ENCODE results near the gene ZNF827. TPM values are rescaled to one million over a fixed set of nuclear protein-coding genes. Genes with fewer than 3 reads are reported as not detected.

Gene ZNF827
- total and polyA plus RNA-seq, 4 experiments from 2014 or later, result 1.4 to 27.3 (median 14.0) TPM

DNA sequence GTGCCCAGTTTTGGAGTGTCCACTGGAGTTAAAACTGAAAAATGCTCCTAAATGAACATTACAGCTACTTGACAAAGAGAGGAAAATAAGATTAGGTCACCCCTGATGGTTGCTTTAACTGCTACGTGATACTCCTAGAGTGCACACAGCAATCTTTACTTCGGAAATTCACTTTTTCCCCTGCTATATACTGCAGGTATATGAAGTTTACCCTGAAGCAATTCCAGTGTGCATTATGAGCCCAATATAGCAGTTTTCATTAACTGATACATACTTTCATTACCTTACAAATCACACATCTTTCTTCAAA is 773 bp upstream of the ZNF827 start:
- Histone ChIP-seq H3K27me3 (ENCODE audit: insufficient read depth, low read length) (no peaks in the 10 kb centered on the region), H3K4me1 (ENCODE audit: insufficient read depth, low read length) (peaks cover 15% of the 10 kb centered on the region), H3K27ac (ENCODE audit: low read depth, low read length) (no peak overlapping the region), H3K9me3 (ENCODE audit: control insufficient read depth in 1 of 2, low read length in 2 of 2) (no peaks in the 10 kb centered on the region), H3K36me3 (ENCODE audit: insufficient read depth, low read length) (no peaks in the 10 kb centered on the region), H3K4me3 (ENCODE audit: low read length in 2 of 2) (no peak overlapping the region)
- ChIA-PET CTCF (ENCODE audit: partially characterized antibody) (interaction anchor here (1.2 kb wide), 1 partner anchor 17 kb away, joined by 9 read pairs; no protein-coding TSS in a partner anchor), POLR2A (ENCODE audit: partially characterized antibody) (interaction anchor here (1.1 kb wide), 1 partner anchor 320 kb away, joined by 5 read pairs; the partner anchor contains the start of gene MMAA)
- H3K27ac Mint-ChIP-seq, result peak overlapping the region in 5 of 7 donors; percentile 11 to 97 (median 94)
- intact Hi-C loops (cut with micrococcal nuclease), result loop anchor here (2.0 to 5.0 kb wide), 7 partner anchors 52 to 1793 kb away; partner anchors contain the start of genes ARHGAP10, SLC10A7 and TMEM184C
- H3K4me3 Mint-ChIP-seq, result peak overlapping the region; percentile 91 to 98 (median 95)
- peaks cover 0 to 13% of the 10 kb centered on the region in 2 donors for H3K36me3 Mint-ChIP-seq
- peaks cover 15 to 36% (median 22%) of the 10 kb centered on the region in 4 donors for H3K4me1 Mint-ChIP-seq
- peaks cover 3 to 5% of the 10 kb centered on the region in 2 donors for H3K27me3 Mint-ChIP-seq
- peaks cover 0 to 11% (median 0%) of the 10 kb centered on the region in 8 donors for H3K9me3 Mint-ChIP-seq
- peak in 1 of 5 donors; percentile 2 for DNase-seq

DNA sequence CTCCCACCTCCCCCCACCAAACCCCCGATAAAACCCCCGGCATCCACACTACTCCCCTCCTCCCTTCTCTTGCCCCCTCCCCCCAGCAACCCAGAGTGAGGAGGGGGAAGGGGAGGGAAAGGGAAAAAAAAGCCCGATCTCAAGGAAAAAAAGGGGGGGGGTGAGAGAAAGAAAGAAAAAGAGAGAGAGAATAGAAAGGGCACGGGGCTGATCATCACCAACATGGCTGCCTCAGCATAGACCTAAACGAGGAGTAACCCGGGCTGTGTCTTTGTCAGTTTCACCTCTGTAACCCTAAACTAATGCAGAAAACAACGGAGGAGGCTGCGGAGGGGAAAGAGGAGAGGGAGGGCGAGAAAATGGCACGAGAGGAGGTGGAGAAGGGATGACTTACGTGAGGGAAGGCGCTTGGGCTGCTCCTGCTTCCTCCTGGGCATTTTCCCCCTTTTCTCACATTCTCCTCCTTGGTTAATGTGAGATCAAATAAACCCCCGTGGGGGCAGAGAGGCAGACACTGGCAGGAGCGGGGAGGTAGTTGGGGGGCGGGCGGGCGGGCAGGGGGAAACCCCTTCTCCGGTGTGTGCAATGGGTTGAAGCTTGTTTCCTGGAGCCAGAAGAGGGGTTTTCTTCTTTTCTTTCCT is 532 bp downstream of the ZNF827 start:
- peaks cover 0 to 13% of the 10 kb centered on the region in 2 donors for H3K36me3 Mint-ChIP-seq
- Histone ChIP-seq H3K27me3 (ENCODE audit: insufficient read depth, low read length) (no peaks in the 10 kb centered on the region), H3K4me1 (ENCODE audit: insufficient read depth, low read length) (peaks cover 15% of the 10 kb centered on the region), H3K27ac (ENCODE audit: low read depth, low read length) (peak overlapping the region; percentile 66), H3K36me3 (ENCODE audit: insufficient read depth, low read length) (no peaks in the 10 kb centered on the region), H3K9me3 (ENCODE audit: control insufficient read depth in 1 of 2, low read length in 2 of 2) (no peaks in the 10 kb centered on the region), H3K4me3 (ENCODE audit: low read length in 2 of 2) (peak overlapping the region; percentile 43 to 69)
- DNase-seq, result peak; percentile 60 to 71 (median 63)
- ChIA-PET POLR2A (ENCODE audit: partially characterized antibody) (interaction anchor here (0.6 to 1.1 kb wide), 2 partner anchors 227 to 319 kb away, joined by 3 to 5 read pairs; partner anchors contain the start of gene MMAA), CTCF (ENCODE audit: partially characterized antibody) (interaction anchor here (1.2 kb wide), 1 partner anchor 18 kb away, joined by 9 read pairs; no protein-coding TSS in a partner anchor)
- H3K9me3 Mint-ChIP-seq, result peaks cover 0 to 11% (median 0%) of the 10 kb centered on the region in 8 donors
- intact Hi-C loops (cut with micrococcal nuclease), result loop anchor here (1.0 to 5.0 kb wide), 10 partner anchors 51 to 1794 kb away; partner anchors contain the start of genes ABCE1, ANAPC10, ARHGAP10 and LSM6
- H3K27me3 Mint-ChIP-seq, result peaks cover 3 to 5% of the 10 kb centered on the region in 2 donors
- H3K27ac Mint-ChIP-seq, result peak overlapping the region; percentile 91 to 99 (median 94)
- peak overlapping the region; percentile 91 to 98 (median 95) for H3K4me3 Mint-ChIP-seq
- H3K4me1 Mint-ChIP-seq, result peaks cover 18 to 36% (median 25%) of the 10 kb centered on the region in 4 donors

DNA sequence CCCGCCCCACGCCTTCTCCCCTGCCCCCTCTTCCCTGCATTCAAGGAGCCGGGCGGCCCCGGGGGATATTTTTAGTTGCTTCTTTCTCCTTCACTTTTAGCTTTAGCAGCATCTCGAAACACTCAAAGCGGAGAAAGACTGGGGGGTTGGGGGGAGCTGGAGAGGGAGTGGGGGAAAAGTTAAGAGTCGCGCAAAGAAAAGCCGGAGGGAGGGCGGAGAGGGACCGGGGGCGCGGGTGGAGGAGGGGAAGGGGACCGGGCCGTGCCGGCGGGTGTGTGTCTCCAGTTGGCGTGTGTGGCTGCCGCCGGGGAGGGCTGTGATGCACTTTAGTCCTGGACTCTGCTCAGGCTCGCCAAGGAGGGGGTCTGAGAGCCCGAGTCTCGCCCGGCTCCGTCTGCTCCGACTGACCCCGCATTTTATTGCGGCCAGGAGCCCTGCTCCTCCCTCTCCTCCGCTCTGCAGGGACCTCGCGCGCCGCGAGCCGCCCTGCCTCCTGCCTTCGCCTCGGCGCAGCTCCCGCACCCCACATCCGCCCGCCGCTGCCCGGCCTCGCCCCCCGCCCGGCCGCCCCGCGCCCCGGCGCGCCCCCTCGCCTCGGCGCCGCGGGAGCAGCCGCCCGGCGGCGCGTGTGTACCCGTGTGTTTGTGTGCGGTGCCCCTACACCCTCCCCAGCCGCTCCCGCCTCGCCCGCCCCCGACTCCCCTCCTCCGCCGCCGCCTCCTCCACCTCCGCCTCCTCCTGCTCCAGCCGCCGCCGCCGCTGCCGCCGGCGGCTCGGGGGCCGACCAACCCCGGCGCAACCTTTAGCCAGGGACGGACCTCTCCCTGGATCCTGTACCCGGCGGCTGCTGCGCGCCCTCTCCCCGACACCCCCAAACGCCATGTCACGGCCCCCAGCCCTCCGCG is 1.4 kb downstream of the ZNF827 start:
- peak overlapping the region; percentile 66 for H3K27ac ChIP-seq (ENCODE audit: low read depth, low read length)
- H3K9me3 ChIP-seq (ENCODE audit: control insufficient read depth in 1 of 2, low read length in 2 of 2), result no peaks in the 10 kb centered on the region
- intact Hi-C loops (cut with micrococcal nuclease), result loop anchor here (2.0 to 5.0 kb wide), 8 partner anchors 50 to 1795 kb away; partner anchors contain the start of genes ABCE1, ANAPC10, ARHGAP10 and LSM6
- CTCF ChIA-PET (ENCODE audit: partially characterized antibody), result interaction anchor here (0.6 to 1.0 kb wide), 2 partner anchors 94 to 585 kb away, joined by 3 to 4 read pairs; no protein-coding TSS in a partner anchor
- Mint-ChIP-seq H3K27ac (peak overlapping the region in 6 of 7 donors; percentile 8 to 97 (median 61)), H3K27me3 (peaks cover 3 to 5% of the 10 kb centered on the region in 2 donors), H3K4me3 (peak overlapping the region; percentile 91 to 99 (median 97)), H3K4me1 (peaks cover 19 to 40% (median 26%) of the 10 kb centered on the region in 4 donors), H3K36me3 (peaks cover 0 to 13% of the 10 kb centered on the region in 2 donors), H3K9me3 (peaks cover 0 to 11% (median 0%) of the 10 kb centered on the region in 8 donors)
- peak overlapping the region; percentile 57 to 73 for H3K4me3 ChIP-seq (ENCODE audit: low read length in 2 of 2)
- H3K27me3 ChIP-seq (ENCODE audit: insufficient read depth, low read length), result no peaks in the 10 kb centered on the region
- POLR2A ChIA-PET (ENCODE audit: partially characterized antibody), result interaction anchor here (1.0 to 1.1 kb wide), 2 partner anchors 15 to 839 kb away, joined by 3 to 5 read pairs; partner anchors contain the start of genes ABCE1 and ANAPC10
- peaks cover 15% of the 10 kb centered on the region for H3K4me1 ChIP-seq (ENCODE audit: insufficient read depth, low read length)
- no peaks in the 10 kb centered on the region for H3K36me3 ChIP-seq (ENCODE audit: insufficient read depth, low read length)
- DNase-seq, result peak; percentile 43 to 55 (median 52)

DNA sequence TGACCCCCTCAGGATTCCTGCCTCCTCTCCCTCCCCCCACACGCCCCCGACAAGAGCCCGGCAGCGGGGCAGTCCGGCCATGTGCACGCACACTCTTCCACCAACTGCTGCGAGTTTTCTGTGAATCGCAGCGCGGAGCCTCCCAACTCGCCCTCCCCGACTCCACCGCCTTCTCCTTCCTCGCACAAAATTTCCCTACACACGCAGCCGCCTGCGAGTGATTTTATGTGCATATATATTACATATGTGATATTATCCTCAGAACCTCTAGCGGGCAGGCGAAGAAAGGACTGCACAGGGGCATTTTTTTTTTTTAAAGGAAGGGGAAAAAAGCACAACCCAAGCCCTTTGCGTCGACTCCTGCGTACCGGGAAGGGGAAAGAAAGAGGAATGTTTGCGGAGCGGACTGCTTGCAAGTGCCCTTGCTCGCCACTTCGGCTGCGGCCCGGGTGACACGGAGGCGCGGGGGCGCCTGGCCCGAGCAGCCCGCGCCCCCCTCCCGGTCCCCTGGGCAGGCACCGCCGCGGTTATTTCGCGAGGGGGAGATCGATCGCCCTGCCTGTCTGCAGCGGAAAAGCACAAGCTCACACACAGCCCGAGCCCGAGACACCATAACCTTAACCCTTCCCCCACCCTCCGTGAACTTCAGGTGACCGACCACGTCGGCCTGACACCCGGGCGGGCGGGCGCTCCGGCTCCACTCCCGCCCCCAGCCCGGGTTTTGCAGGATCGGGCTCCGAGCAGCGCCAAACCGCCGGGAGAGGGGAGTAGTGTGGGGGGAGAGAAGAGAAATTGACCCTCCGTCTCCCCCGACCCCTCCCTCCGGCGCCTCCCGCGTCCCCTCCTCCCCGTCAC is 2.3 kb downstream of the ZNF827 start:
- intact Hi-C loops (cut with micrococcal nuclease), result loop anchor here (2.0 to 5.0 kb wide), 8 partner anchors 49 to 1796 kb away; partner anchors contain the start of genes ABCE1, ANAPC10, ARHGAP10 and LSM6
- H3K27me3 Mint-ChIP-seq, result peaks cover 3 to 5% of the 10 kb centered on the region in 2 donors
- Histone ChIP-seq H3K27me3 (ENCODE audit: insufficient read depth, low read length) (no peaks in the 10 kb centered on the region), H3K27ac (ENCODE audit: low read depth, low read length) (peak overlapping the region; percentile 39), H3K9me3 (ENCODE audit: control insufficient read depth in 1 of 2, low read length in 2 of 2) (no peaks in the 10 kb centered on the region), H3K36me3 (ENCODE audit: insufficient read depth, low read length) (no peaks in the 10 kb centered on the region), H3K4me1 (ENCODE audit: insufficient read depth, low read length) (peaks cover 15% of the 10 kb centered on the region), H3K4me3 (ENCODE audit: low read length in 2 of 2) (peak overlapping the region; percentile 69 to 73)
- H3K27ac Mint-ChIP-seq, result peak overlapping the region; percentile 86 to 95 (median 91)
- H3K4me1 Mint-ChIP-seq, result peaks cover 19 to 44% (median 27%) of the 10 kb centered on the region in 4 donors
- H3K9me3 Mint-ChIP-seq, result peaks cover 0 to 11% (median 0%) of the 10 kb centered on the region in 8 donors
- CTCF ChIA-PET (ENCODE audit: partially characterized antibody), result interaction anchor here (0.6 to 1.0 kb wide), 3 partner anchors 21 to 586 kb away, joined by 3 to 4 read pairs (median 3); no protein-coding TSS in a partner anchor
- peak overlapping the region; percentile 91 to 99 (median 95) for H3K4me3 Mint-ChIP-seq
- POLR2A ChIA-PET (ENCODE audit: partially characterized antibody), result interaction anchor here (1.0 to 1.1 kb wide), 2 partner anchors 14 to 838 kb away, joined by 3 to 5 read pairs; partner anchors contain the start of genes ABCE1 and ANAPC10
- peak; percentile 62 to 83 (median 66) for DNase-seq
- peaks cover 0 to 13% of the 10 kb centered on the region in 2 donors for H3K36me3 Mint-ChIP-seq

DNA sequence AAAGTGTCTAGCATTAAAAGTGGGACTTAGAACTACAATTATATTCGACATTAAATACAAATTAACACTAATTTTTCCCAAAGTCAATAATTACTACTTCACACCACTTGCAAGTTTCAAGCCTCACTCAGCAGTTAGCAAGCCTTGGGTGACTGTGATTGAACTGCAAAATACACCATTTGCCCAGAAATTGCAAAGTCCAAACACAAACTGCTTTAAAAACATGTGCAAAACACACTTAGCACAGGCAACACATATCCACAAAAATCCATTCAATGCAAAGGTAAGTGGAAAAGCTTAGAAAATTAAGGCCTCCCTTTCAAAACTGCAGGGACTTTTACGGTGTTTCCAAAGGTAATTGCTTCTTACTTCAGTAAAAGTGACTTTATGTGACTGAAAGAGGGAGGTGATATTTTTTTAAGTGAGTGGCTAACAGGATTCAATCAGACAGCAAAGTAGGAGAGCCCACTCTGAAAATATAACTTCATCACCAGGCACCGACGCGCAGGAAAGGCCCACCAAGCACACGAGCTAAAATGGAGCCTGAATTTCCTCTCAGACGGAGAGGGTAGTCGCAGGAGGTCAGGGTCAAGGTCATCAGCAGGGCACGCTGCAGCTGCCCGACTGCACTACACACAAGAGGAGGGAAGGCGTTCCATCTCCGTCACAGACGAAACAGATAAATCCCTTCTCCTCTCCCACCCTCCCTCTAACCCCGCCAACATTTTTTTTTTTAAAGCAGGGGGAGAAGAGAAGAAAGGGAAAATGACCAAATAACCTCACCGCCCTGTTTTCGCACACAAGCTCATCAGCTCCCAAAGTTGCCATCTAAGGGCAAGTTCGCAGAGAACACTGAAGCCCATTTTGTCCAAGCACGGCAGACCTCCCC is 3.1 kb downstream of the ZNF827 start:
- DNase-seq, result peak in 2 of 5 donors; percentile 4 to 5
- POLR2A ChIA-PET (ENCODE audit: partially characterized antibody), result no interaction called here

More for the DNA sequence above, 3.1 kb downstream of the ZNF827 start:
- Mint-ChIP-seq H3K9me3 (peaks cover 0 to 11% (median 0%) of the 10 kb centered on the region in 8 donors), H3K27ac (peak overlapping the region; percentile 69 to 95 (median 91)), H3K27me3 (peaks cover 3 to 5% of the 10 kb centered on the region in 2 donors), H3K36me3 (peaks cover 0 to 13% of the 10 kb centered on the region in 2 donors), H3K4me1 (peaks cover 19 to 46% (median 29%) of the 10 kb centered on the region in 4 donors), H3K4me3 (peak overlapping the region; percentile 91 to 99 (median 95))
- CTCF ChIA-PET (ENCODE audit: partially characterized antibody), result interaction anchor here (0.8 kb wide), 1 partner anchor 21 kb away, joined by 3 read pairs; no protein-coding TSS in a partner anchor
- H3K36me3 ChIP-seq (ENCODE audit: insufficient read depth, low read length), result no peaks in the 10 kb centered on the region
- H3K9me3 ChIP-seq (ENCODE audit: control insufficient read depth in 1 of 2, low read length in 2 of 2), result no peaks in the 10 kb centered on the region
- intact Hi-C loops (cut with micrococcal nuclease), result loop anchor here (2.0 to 5.0 kb wide), 8 partner anchors 48 to 1797 kb away; partner anchors contain the start of genes ABCE1, ANAPC10, ARHGAP10 and LSM6
- H3K4me1 ChIP-seq (ENCODE audit: insufficient read depth, low read length), result peaks cover 15% of the 10 kb centered on the region
- peak overlapping the region; percentile 39 for H3K27ac ChIP-seq (ENCODE audit: low read depth, low read length)
- no peaks in the 10 kb centered on the region for H3K27me3 ChIP-seq (ENCODE audit: insufficient read depth, low read length)
- H3K4me3 ChIP-seq (ENCODE audit: low read length in 2 of 2), result peak overlapping the region; percentile 69 to 73

All from CD4-positive, alpha-beta memory T cell (primary cell).